HG02973 (cell line): Measurements from ENCODE around the gene MAP3K14.
"Not testable (repeated sequence)": the region's sequence is repeated elsewhere in the genome, so short reads cannot be mapped to it uniquely, and the experiment has no call there.

Source experiments
- ATAC-seq: cut with Tn5 transposase; IDR thresholded peaks from one replicate; pipeline ENCODE4 v1.9.1; 2021; ENCODE audit warnings: moderate library complexity; ENCODE audit not compliant: unreplicated experiment

MAP3K14 gene

DNA sequence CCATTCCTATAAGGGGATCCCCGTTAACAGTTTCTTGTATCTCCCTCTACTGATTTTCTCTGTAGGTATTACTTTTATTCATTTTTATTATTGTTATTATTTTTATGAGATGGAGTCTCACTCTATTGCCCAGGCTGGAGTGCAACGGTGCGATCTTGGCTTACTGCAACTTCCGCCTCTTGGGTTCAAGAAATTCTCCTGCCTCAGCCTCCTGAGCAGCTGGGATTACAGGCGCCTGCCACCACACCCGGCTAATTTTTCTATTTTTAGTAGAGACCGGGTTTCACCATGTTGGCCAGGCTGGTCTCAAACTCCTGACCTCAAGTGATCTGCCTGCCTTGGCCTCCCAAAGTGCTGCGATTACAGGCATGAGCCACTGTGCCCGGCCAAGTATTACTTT lies 14.6 kb downstream of the MAP3K14 start:
- not testable (repeated sequence) for ATAC-seq

DNA sequence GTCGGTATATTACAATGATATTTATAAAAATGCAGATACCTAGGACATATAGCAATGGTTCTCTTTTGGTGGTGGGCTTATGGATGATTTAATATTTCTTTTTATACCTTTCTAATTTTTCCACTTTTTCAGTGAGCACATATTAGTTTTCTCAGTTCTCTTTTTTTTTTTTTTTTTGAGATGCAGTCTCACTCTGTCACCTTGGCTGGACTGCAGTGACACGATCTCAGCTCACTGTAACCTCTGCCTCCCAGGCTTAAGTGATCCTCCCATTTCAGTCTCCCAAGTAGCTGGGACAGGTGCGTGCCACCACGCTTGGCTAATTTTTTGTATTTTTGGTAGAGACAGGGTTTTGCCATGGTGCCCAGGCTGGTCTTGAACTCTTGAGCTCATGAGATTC lies 15.1 kb downstream of the MAP3K14 start:
- ATAC-seq = no peak

- ATAC-seq = no peak
Measured at GRCh38 chr17:45300060-45300751, 16.6 kb downstream of the MAP3K14 start.

DNA sequence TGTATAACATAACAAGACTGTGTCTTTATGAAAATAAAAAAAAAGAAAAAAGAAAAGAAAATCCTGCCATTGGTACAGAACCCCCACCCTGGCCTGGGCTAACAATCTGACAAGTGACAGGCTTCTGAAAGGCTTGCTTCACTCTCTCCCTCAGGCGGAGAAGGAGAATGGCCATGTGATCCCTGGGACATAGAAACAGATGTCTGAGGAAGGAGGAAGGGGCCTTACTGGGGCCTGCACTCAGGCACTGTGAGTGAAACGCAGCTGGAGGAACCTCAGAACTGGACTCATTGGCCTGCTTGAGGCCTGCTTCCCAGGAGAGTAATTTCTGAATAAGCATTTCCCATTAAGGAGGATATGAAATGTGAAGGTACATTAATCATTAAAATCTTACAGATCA lies 17.5 kb downstream of the MAP3K14 start:
- ATAC-seq = no peak

DNA sequence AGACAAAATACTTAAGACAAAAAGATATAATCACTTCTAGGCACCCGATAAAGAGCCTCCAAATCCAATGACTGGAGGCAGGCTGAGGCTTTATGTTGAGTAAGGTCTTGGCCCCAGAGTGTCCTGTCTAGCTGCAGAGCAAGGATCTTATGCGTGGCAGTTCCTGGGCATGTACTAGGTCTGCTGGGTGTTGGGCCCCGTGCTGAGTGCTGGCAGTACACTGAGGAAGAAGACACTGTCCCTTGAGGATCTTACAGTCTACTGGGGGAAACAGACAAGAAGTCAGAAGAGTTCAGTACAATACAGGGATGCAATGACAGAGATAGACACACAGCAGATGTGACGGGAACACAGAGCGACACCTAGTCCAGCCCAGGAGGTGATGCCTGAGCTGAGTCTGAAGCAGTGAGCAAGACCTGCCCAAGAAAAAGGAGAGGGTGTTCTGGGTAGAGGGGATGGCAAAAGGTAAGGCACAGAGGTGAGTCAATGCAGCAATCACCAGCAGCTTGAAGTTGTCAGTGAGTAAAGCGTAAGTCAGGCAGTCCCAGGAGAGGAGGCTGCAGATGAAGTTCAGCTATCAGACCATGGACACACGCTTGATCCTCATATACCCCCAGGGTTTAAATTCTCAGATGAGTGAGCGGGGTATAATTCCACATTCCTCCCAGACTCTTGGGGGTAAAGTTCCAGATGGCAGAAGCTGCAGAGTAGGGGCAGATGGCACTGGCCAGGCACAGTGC lies 18.1 kb downstream of the MAP3K14 start:
- no peak for ATAC-seq

- ATAC-seq = no peak
Measured at GRCh38 chr17:45296833-45297124, 20.0 kb downstream of the MAP3K14 start.

DNA sequence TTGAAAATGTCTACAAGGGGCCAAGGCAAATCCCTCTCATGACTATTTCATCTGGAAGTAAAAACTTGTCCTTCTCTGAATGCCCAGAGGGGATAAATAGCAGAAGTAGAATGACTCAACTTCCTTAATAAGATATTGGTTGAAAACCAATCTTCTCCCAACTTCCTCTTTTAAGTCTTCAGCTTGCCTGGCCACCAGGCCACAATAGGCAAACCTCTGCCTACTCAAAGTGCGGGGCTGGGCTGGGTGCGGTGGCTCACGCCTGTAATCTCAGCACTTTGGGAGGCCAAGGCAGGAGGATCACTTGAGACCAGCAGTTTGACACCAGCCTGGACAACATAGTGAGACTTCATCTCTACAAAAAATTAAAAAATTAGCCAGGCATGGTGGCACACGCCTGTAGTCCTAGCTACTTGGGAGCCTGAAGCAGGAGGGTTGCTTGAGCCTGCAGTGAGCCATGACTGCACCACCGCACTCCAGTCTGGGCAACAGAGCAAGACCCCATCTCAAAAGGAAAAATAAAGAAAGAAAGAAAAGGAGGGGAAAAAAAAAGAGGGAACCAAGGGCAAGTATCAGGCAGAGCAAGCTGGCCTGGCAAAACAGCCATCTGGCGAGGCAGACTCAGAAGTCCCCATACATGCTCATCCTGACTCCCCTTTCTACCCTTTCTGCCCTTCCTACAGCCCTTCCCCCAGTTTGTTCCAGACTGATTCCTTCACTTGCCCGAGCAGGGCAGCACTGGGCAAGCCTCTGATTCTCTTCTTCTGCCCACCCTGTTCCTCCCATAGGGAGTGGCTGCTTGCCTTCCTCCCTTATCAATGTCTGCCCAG lies 20.6 kb downstream of the MAP3K14 start:
- ATAC-seq = peak; percentile 41

GRCh38 chr17:45294506-45294905 lies 22.3 kb downstream of the MAP3K14 start:
- ATAC-seq = no peak

- no peak for ATAC-seq
Measured at GRCh38 chr17:45293413-45294211, 23.2 kb downstream of the MAP3K14 start.

- no peak for ATAC-seq
Measured at GRCh38 chr17:45292696-45293412, 24.0 kb downstream of the MAP3K14 start.

DNA sequence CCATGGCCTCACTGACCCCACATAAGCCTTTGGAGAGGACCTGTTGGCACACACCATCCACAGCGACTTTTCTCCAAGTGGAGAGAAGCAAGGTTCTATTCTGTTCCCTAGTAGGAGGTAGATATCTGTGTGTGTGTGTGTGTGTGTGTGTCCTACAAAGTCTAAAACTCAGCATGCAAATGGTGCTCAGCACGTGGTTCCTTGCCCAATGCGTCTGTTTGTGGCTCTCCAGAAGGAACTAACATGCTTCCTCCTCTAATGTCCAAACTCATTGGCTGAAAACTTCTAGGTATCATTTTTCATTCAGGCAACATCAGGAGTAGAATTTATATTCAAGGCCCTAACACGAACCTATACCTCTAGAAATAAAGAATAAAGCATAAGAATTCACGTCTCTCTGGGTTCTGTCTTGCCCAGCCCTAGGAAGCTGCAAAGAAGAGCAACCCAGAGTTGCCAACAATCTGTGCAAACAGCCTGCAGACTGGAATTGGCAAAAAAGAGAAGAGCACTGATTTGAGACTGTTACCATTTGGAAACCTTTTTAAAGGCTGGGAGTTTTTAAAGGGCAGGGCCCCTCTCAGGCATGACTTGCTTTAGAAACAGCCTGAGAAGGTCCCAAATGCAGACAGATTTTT lies 25.5 kb downstream of the MAP3K14 start:
- no peak for ATAC-seq

GRCh38 chr17:45290269-45290765 lies 26.5 kb downstream of the MAP3K14 start:
- no peak for ATAC-seq

DNA sequence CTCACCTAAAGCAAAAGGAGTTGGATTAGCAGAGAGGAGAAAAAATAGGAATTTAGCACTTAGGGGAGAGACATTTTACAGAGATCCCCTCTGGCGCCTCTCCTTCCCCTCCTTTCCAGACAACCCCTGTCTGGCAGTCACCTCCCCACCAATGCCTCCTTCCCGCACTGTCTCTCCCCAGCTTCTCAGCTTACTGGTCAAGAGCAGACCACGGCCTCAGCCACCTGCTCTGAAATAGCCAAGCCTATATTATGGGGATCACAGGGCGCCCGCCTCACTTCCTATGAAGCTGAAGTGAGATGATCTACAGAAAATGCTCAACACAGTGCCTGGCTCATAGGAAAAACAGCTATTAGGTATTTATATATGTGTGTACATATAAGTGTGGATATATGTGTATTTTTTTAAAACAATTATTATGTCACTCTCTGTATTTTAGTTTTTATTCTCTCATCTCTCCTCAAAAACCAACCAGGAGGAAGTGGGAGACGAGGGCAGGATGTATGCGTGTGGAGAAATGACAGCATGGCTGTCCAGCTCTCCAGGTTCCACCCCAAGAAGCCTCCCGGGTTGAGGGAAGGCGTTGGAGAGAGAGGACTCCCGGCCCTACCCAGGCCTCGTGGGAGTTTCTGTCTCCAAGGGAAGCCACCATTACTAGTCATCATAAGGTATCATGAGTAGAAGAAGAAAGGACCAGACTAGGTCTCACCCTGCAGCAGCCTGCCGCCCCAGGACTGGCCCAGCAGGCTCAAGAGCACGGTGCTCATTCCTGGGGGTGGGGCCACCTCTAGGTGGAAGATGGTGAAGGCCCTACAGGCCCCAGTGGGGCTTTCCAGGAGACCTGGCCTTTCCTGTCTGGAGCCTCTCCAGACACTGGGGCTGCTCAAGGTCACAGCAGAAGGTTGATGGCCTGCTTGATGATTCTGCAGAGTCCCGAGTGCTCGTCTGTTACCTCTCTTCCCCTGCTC lies 27.2 kb downstream of the MAP3K14 start:
- ATAC-seq = no peak

- ATAC-seq = no peak
Measured at GRCh38 chr17:45288825-45289224, 28.0 kb downstream of the MAP3K14 start.

DNA sequence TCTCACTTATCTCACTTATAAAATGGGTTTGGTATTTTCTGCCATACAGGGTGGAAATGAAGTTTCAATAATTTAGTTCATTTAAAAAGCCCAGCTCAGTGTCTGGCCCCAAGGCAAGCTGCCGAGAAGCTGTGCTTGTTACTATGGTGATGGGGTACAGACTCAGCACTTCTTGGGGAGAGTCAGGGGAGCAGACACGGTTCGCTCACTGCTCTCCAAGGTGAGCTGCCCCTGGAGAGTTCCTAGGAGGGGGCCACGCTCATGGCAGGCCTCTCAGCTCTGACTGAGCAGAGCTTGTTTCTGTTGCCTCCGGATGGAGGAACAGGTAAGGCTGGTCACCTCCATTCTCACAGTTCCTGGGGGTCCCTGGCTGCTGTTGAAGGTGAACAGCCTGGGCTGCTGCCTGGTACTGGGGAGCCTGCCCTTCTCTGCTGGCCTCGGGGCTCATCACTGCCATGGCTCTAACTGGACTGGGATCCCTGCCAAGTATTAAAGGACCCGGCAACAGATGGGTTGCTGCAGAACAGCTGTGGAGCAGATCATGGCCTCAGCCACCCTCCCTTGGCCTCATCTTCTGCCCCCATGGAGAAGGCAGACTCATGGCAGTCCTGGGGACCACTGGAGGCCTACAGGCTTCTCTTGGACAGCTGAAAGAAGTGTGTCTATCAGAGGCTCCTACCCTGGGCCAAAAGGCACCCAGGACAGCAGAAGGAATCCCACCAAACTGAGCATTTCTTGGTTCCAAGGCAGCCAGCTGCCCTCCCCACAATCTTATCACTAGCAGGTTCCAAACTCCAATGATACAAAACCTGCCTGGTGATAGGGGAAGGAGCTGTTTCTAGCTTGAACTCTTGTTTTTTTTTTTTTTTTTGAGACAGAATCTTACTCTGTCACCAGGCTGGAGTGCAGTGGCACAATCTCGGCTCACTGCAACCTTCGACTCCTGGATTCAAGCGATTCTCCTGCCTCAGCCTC lies 29.0 kb downstream of the MAP3K14 start:
- ATAC-seq = no peak

- no peak for ATAC-seq
Measured at GRCh38 chr17:45286286-45286685, 30.5 kb downstream of the MAP3K14 start.
